Calu3 (cell line): Measurements from ENCODE around the gene RASGRF2. TPM values are rescaled to one million over a fixed set of nuclear protein-coding genes. Genes with fewer than 3 reads are reported as not detected.

ENCODE experiments used
- BruUV-seq: library from RNA; stranded (reverse); fragments of 400-500 nt; replicated peaks from 2 replicates; lab custom pipeline; 2021; lab: Mats Ljungman, UMichigan
- CTCF ChIA-PET: fragments of 300-600 bp; sonication (Branson Sonifier 250); formaldehyde crosslinking; loops from one replicate; lab custom pipeline; 2022; ENCODE audit warnings: antibody characterized with exemption; lab: Charles Lee
- DNase-seq: peaks from one replicate; pipeline ENCODE4 v3.0.0; 2022
- H3K27ac Mint-ChIP-seq: one replicate; pipeline ENCODE4 v1.8.0; 2022; ENCODE audit warnings: mixed read lengths; ENCODE audit not compliant: unreplicated experiment
- H3K27me3 Mint-ChIP-seq: one replicate; pipeline ENCODE4 v1.8.0; 2022; ENCODE audit warnings: mixed read lengths; ENCODE audit not compliant: unreplicated experiment
- H3K36me3 Mint-ChIP-seq: one replicate; pipeline ENCODE4 v1.8.0; 2022; ENCODE audit warnings: mild to moderate bottlenecking, moderate library complexity, mixed read lengths; ENCODE audit not compliant: insufficient read depth, unreplicated experiment
- H3K4me1 Mint-ChIP-seq: one replicate; pipeline ENCODE4 v1.8.0; 2022; ENCODE audit warnings: mild to moderate bottlenecking, low read depth, mixed read lengths; ENCODE audit not compliant: unreplicated experiment
- H3K4me3 Mint-ChIP-seq: one replicate; pipeline ENCODE4 v1.8.0; 2022; ENCODE audit warnings: mild to moderate bottlenecking, low read depth, moderate library complexity, mixed read lengths; ENCODE audit not compliant: unreplicated experiment
- H3K9me3 Mint-ChIP-seq: one replicate; pipeline ENCODE4 v1.8.0; 2022; ENCODE audit warnings: low read depth, mixed read lengths; ENCODE audit not compliant: unreplicated experiment
- CTCF ChIP-seq: fragments of 200-600 bp; IDR thresholded peaks from one replicate; pipeline ENCODE4 v1.8.0; 2022; ENCODE audit warnings: antibody characterized with exemption; ENCODE audit not compliant: unreplicated experiment
- intact Hi-C: fragments of 100-400 bp; cut with micrococcal nuclease; formaldehyde crosslinking; loops from one replicate; pipeline ENCODE4 v1.10.0; 2022; ENCODE audit not compliant: unreplicated experiment
- total RNA-seq: library from RNA; stranded (reverse); gene quantifications from 2 replicates; pipeline ENCODE4 v1.2.3, GENCODE V29; 2022

The RASGRF2 gene
- total RNA-seq, 1 experiment from 2014 or later = 27.7 TPM

GRCh38 chr5:81147011-81147885 is 187.1 kb downstream of the RASGRF2 start:
- Mint-ChIP-seq H3K36me3 (no peaks in the 10 kb centered on the region), H3K4me3 (no peak overlapping the region), H3K9me3 (no peaks in the 10 kb centered on the region), H3K27ac (no peak overlapping the region), H3K27me3 (no peaks in the 10 kb centered on the region), H3K4me1 (no peaks in the 10 kb centered on the region)
- no peak for DNase-seq
- no peak for TF ChIP-seq CTCF
- CTCF ChIA-PET = interaction anchor here (0.7 kb wide), 1 partner anchor 17 kb away, joined by 3 read pairs; no protein-coding TSS in a partner anchor
- BruUV-seq = no TSS peak
- intact Hi-C loops = no loop called here

- CTCF ChIA-PET = interaction anchor here (0.7 kb wide), 1 partner anchor 16 kb away, joined by 3 read pairs; no protein-coding TSS in a partner anchor
- TF ChIP-seq CTCF = no peak
- Mint-ChIP-seq H3K9me3 (no peaks in the 10 kb centered on the region), H3K4me3 (no peak overlapping the region), H3K27ac (no peak overlapping the region), H3K36me3 (no peaks in the 10 kb centered on the region), H3K4me1 (no peaks in the 10 kb centered on the region), H3K27me3 (no peaks in the 10 kb centered on the region)
- BruUV-seq = no TSS peak
- intact Hi-C loops = no loop called here
- DNase-seq = no peak
These were observed 187.9 kb downstream of the RASGRF2 start for GRCh38 chr5:81147886-81148571.

- no peak for DNase-seq
- Mint-ChIP-seq H3K4me1 (no peaks in the 10 kb centered on the region), H3K9me3 (peaks cover 9% of the 10 kb centered on the region), H3K27ac (no peak overlapping the region), H3K4me3 (no peak overlapping the region), H3K36me3 (no peaks in the 10 kb centered on the region), H3K27me3 (no peaks in the 10 kb centered on the region)
- CTCF ChIA-PET = no interaction called here
- TF ChIP-seq CTCF = no peak
- intact Hi-C loops = no loop called here
- no TSS peak for BruUV-seq
These were observed 191.4 kb downstream of the RASGRF2 start for GRCh38 chr5:81151546-81151945.

- BruUV-seq = no TSS peak
- H3K4me1 Mint-ChIP-seq = no peaks in the 10 kb centered on the region
- CTCF ChIA-PET = no interaction called here
- no peak for DNase-seq
- no peaks in the 10 kb centered on the region for H3K36me3 Mint-ChIP-seq
- H3K27ac Mint-ChIP-seq = no peak overlapping the region
- no peak overlapping the region for H3K4me3 Mint-ChIP-seq
- peaks cover 9% of the 10 kb centered on the region for H3K9me3 Mint-ChIP-seq
- intact Hi-C loops = no loop called here
- no peaks in the 10 kb centered on the region for H3K27me3 Mint-ChIP-seq
- no peak for TF ChIP-seq CTCF
These were observed 194.6 kb downstream of the RASGRF2 start for GRCh38 chr5:81154725-81155124.
